Limb (tissue), 2 donors: ENCODE results near the gene CHRNB2.

Experiments
- DNase-seq, 2 donors: peaks; one replicate each; pipeline ENCODE4 v3.0.0-alpha.2; 2016; ENCODE audit errors: extremely low spot score in 2 of 2

The CHRNB2 gene

DNA sequence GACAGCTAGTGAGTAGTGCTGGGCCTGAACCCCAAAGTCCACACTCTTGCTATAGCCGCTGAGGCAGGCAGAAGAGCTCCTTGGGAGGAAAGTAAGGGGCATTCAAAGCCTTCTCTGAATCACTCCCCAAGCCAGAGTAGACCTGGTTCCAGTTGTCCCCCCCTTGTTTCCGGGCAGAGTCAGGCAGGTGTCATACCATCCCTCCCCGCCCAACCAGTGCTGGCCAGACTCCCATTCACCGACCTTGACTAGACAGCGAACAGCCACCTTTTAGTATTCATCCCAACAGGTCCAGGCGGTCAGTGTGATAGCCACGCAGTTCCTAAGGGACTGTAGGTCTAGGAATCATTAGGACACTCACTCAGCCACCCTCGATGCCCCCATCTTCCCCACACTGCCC, 11.8 kb downstream of the CHRNB2 start:
- DNase-seq = no peak

- no peak for DNase-seq
These were observed 14.2 kb downstream of the CHRNB2 start for GRCh38 chr1:154581766-154582165.

- DNase-seq = no peak
These were observed 15.3 kb downstream of the CHRNB2 start for GRCh38 chr1:154582885-154583284.

- DNase-seq = peak; percentile 45 to 50
These were observed 16.2 kb downstream of the CHRNB2 start for GRCh38 chr1:154583773-154584172.

GRCh38 chr1:154584267-154584994, 16.9 kb downstream of the CHRNB2 start:
- DNase-seq = no peak

DNA sequence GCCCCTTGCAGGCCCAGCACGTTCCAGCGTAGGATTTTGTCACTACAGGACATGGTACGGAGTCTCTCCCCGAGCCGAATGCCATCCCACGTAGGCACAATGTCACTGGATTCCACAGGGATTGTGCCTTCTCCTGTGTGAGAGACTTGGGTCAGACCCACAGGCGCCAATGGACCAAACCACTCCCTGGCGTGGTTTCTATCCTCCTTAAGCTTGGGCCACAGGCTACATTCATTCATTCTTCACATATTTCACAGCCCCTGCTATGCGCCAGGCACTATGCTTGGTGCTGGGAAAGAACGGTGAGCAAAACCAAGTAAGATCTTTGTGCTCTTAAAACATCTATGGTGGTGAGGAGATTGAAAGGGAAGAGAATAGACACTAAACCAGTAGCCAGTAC, 18.7 kb downstream of the CHRNB2 start:
- DNase-seq = no peak

GRCh38 chr1:154586641-154587040, 19.1 kb downstream of the CHRNB2 start:
- no peak for DNase-seq

DNA sequence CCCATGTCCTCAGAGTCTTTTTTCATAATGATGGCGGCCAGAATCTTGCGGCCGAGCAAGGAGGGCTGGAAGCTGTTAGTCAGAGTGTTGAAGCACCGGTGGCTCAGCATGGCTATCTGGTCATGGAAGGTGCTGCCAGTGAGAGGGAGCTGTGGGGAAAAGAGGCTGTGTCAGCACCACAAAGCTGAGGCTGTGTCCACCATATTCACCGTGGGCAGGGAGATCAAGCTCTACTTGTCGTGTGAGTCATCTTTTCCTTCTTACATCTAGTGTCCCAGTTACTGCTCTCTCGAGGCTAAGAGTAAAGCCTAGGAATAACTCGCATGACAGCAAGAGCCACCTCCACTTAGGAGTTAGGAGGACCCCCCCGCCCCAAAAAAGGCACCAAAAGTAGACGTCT, 22.2 kb downstream of the CHRNB2 start:
- DNase-seq = no peak

DNA sequence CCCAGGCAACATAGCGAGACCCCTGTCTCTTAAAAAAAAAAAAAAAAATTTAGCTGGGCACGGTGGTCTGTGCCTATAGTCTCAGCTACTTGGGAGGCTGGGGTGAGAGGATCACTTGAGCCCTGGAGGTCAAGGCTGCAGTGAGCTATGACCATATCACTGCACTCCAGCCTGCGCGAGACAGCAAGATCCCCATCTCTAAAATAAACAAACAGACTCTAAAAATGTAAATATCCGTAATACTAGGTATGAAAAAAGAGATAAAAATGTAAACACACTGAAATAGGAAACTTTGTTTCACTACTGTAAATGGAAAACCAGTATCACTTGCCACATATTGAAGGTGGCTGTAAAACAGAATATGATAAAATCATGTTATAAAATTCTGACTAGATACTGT, 23.2 kb downstream of the CHRNB2 start:
- DNase-seq = no peak

GRCh38 chr1:154591206-154591605, 23.6 kb downstream of the CHRNB2 start:
- no peak for DNase-seq

GRCh38 chr1:154593390-154593789, 25.8 kb downstream of the CHRNB2 start:
- no peak for DNase-seq

DNA sequence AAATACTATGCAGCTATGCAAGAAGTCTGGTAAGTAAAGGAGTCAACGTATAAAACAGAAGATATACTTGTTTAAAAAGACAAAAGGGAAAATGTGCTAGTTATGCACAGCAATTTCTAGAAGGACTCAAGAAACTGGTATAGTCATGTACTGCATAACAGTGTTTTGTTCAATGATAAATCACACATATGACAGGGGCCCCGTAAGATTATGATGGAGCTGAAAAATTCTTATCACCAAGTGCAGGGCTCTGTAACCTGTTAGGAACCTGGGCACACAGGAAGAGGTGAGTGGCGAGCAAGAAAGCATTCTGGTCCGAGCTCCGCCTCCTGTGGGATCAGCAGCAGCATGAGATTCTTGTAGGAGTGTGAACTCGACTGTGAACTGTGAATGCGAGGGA, 27.2 kb downstream of the CHRNB2 start:
- no peak for DNase-seq

- no peak for DNase-seq
These were observed 28.0 kb downstream of the CHRNB2 start for GRCh38 chr1:154595621-154596020.

GRCh38 chr1:154598871-154599635, 31.5 kb downstream of the CHRNB2 start:
- DNase-seq = no peak

DNA sequence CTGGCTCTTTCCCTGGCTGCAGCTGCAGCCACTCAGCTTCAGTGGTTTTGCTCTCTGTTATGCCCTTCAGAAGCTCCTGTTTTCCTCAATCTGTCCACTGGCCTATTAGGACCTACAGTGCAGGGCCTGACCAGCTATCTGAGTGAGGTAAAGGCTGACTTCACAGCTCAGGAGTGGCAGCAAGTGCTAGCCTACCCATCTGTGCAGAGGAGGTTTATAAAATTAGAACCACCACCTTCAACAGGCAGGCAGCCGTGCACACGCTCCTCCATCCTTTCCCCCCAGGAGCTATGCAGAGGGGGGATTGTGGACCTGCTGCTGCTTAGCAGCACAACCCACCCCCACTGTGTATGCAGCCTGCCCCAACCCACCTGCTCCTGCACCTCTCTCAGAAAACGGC, 32.1 kb downstream of the CHRNB2 start:
- DNase-seq = no peak

GRCh38 chr1:154603317-154603716, 35.7 kb downstream of the CHRNB2 start:
- no peak for DNase-seq

- DNase-seq = no peak
These were observed 38.0 kb downstream of the CHRNB2 start for GRCh38 chr1:154605534-154605933.

DNA sequence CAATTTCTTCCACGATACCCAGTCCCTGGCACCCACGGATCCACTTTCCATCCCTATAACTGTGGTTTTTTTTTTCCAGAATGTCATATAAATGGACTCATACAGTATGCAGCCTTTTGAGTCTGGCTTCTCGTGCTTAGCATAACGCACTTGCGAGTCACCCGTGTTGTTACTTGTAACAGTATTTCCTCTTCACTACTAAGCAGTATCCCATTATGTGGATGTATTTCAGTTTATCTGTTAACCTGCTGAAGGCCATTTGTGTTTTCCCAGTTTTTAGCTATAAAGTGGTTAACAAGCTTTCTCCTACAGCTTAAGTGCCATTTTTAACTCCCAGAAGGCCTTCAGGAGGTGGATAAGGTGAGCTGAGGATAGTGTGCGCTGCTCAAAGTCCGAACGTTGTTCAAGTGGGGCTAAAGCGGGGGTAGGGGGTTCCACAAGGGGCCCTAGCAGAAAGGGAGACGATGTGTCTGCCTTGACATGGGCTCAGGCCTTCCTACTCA, 39.6 kb downstream of the CHRNB2 start:
- DNase-seq = no peak

- peak; percentile 87 to 94 for DNase-seq
These were observed 40.2 kb downstream of the CHRNB2 start, which contains the start of gene ADAR for GRCh38 chr1:154607609-154608396. Gene ADAR (minus strand): TSS chr1:154608186. CDS start chr1:154608006, 180 bp downstream.

- peak; percentile 38 to 75 for DNase-seq
These were observed 41.1 kb downstream of the CHRNB2 start for GRCh38 chr1:154608397-154609270.
